Ovary (tissue), 3 donors: ENCODE results near the gene APAF1.

Source experiments
- CTCF ChIP-seq, 3 donors: fragments of 450-650 bp in 2 of 3; fragments of 200-600 bp in 1 of 3; IDR thresholded peaks; one replicate each; pipeline versions ENCODE4 v1.5.1 to v1.8.0; 2016 to 2022; ENCODE audit warnings: antibody characterized with exemption in 3 of 3, mild to moderate bottlenecking in 1 of 3
- EP300 ChIP-seq: sonication (generic); formaldehyde crosslinking; IDR thresholded peaks from one replicate; pipeline ENCODE4 v1.6.1; 2017; ENCODE audit warnings: antibody characterized with exemption
- POLR2A ChIP-seq: fragments of 450-650 bp; IDR thresholded peaks from one replicate; pipeline ENCODE4 v1.6.1; 2017; ENCODE audit warnings: antibody characterized with exemption, mild to moderate bottlenecking, moderate library complexity
- donor health status: DM: no; HTN: no; CAD: no.

GRCh38 chr12:98639491-98639890, 5.6 kb upstream of the APAF1 start:
- no peak for TF ChIP-seq CTCF (IDR thresholded peaks at IDR 0.05)
- TF ChIP-seq POLR2A, result no peak
- TF ChIP-seq EP300, result no peak
